Liver (tissue), 9 donors: Measurements from ENCODE around the gene MFSD2B. TPM values are rescaled to one million over a fixed set of nuclear protein-coding genes. Genes with fewer than 3 reads are reported as not detected.

Experiments
- DNase-seq: peaks from one replicate; pipeline ENCODE4 v3.0.0-alpha.2; 2017; ENCODE audit warnings: low spot score
- H3K27ac ChIP-seq, 2 donors: one replicate each; pipeline ENCODE4 v1.7.0; 2013; ENCODE audit warnings: inconsistent platforms in 2 of 2, low read length in 2 of 2, control low read depth in 1 of 2, low read depth in 1 of 2, mild to moderate bottlenecking in 1 of 2
- H3K27me3 ChIP-seq, 4 donors: one replicate each; pipeline versions ENCODE4 v1.6.1 to v1.7.0; 2013; ENCODE audit warnings: low read length in 3 of 4, inconsistent platforms in 1 of 4, mild to moderate bottlenecking in 1 of 4, moderate library complexity in 1 of 4; ENCODE audit not compliant: control insufficient read depth in 4 of 4, insufficient read depth in 4 of 4
- H3K36me3 ChIP-seq, 4 donors: one replicate each; pipeline versions ENCODE4 v1.6.1 to v1.7.0; 2013; ENCODE audit warnings: low read length in 3 of 4, mild to moderate bottlenecking in 3 of 4, low read depth in 1 of 4, moderate library complexity in 1 of 4; ENCODE audit not compliant: control insufficient read depth in 4 of 4, insufficient read depth in 3 of 4
- H3K4me1 ChIP-seq, 4 donors: one replicate each; pipeline versions ENCODE4 v1.6.1 to v1.7.0; 2013; ENCODE audit warnings: low read length in 3 of 4, mild to moderate bottlenecking in 3 of 4, moderate library complexity in 1 of 4; ENCODE audit not compliant: control insufficient read depth in 4 of 4, insufficient read depth in 4 of 4
- H3K4me3 ChIP-seq, 3 donors: one replicate each; pipeline versions ENCODE4 v1.6.1 to v1.7.0; 2013; ENCODE audit warnings: low read length in 3 of 3, control low read depth in 1 of 3, low read depth in 1 of 3, mild to moderate bottlenecking in 1 of 3
- H3K9ac ChIP-seq, 2 donors: one replicate each; pipeline ENCODE4 v1.7.0; 2013; ENCODE audit warnings: low read length in 2 of 2, mild to moderate bottlenecking in 2 of 2, moderate library complexity in 2 of 2, control low read depth in 1 of 2, low read depth in 1 of 2
- H3K9me3 ChIP-seq, 4 donors: one replicate each; pipeline versions ENCODE4 v1.6.1 to v1.7.0; 2013; ENCODE audit warnings: low read length in 3 of 4; ENCODE audit not compliant: control insufficient read depth in 4 of 4
- CTCF ChIP-seq: fragments of 150-350 bp; IDR thresholded peaks from 2 replicates; pipeline ENCODE4 v1.5.1; 2017; ENCODE audit warnings: improper control_type of control experiment, low read depth, low read length; ENCODE audit not compliant: missing input control
- EGR1 ChIP-seq, 2 donors: IDR thresholded peaks; 2 replicates each; pipeline ENCODE4 v1.6.1; 2016 to 2018; ENCODE audit warnings: antibody characterized with exemption in 2 of 2, low read depth in 2 of 2
- FOXA1 ChIP-seq: IDR thresholded peaks from 2 replicates; pipeline ENCODE4 v1.6.1; 2016; ENCODE audit warnings: antibody characterized with exemption
- FOXA2 ChIP-seq: IDR thresholded peaks from 2 replicates; pipeline ENCODE4 v1.6.1; 2016; ENCODE audit warnings: antibody characterized with exemption
- GABPA ChIP-seq, 2 donors: IDR thresholded peaks in 1 of 2; conservative IDR thresholded peaks in 1 of 2; 2 replicates each; pipeline ENCODE4 v1.6.1; 2016; ENCODE audit warnings: antibody characterized with exemption in 2 of 2, mild to moderate bottlenecking in 1 of 2, moderate library complexity in 1 of 2
- HNF4G ChIP-seq: IDR thresholded peaks from 2 replicates; pipeline ENCODE4 v1.6.1; 2016; ENCODE audit warnings: antibody characterized with exemption
- JUND ChIP-seq, 2 donors: IDR thresholded peaks; 2 replicates each; pipeline ENCODE4 v1.6.1; 2016; ENCODE audit warnings: antibody characterized with exemption in 2 of 2
- MAX ChIP-seq: IDR thresholded peaks from 2 replicates; pipeline ENCODE4 v1.6.1; 2016; ENCODE audit warnings: antibody characterized with exemption
- NR2F2 ChIP-seq: IDR thresholded peaks from 2 replicates; pipeline ENCODE4 v1.6.1; 2016; ENCODE audit warnings: antibody characterized with exemption
- RAD21 ChIP-seq, 2 donors: IDR thresholded peaks; 2 replicates each; pipeline ENCODE4 v1.6.1; 2016; ENCODE audit warnings: antibody characterized with exemption in 2 of 2, mild to moderate bottlenecking in 2 of 2
- RXRA ChIP-seq, 2 donors: IDR thresholded peaks; 2 replicates each; pipeline ENCODE4 v1.6.1; 2017 to 2018; ENCODE audit warnings: antibody characterized with exemption in 2 of 2, mild to moderate bottlenecking in 1 of 2
- SP1 ChIP-seq: IDR thresholded peaks from 2 replicates; pipeline ENCODE4 v1.6.1; 2018; ENCODE audit warnings: antibody characterized with exemption, mild to moderate bottlenecking
- TAF1 ChIP-seq: conservative IDR thresholded peaks from 2 replicates; pipeline ENCODE4 v1.6.1; 2016; ENCODE audit warnings: antibody characterized with exemption, mild to moderate bottlenecking
- YY1 ChIP-seq: IDR thresholded peaks from 2 replicates; pipeline ENCODE4 v1.6.1; 2016; ENCODE audit warnings: antibody characterized with exemption, mild to moderate bottlenecking
- WGBS: extraction: QIAGEN DNeasy Blood & Tissue Kit; methylation state at CpG from one replicate; pipeline ENCODE4 v1.1.7; 2013; 5-methylcytosine and 5-hydroxymethylcytosine counted together
- polyA plus RNA-seq, 2 donors: library from polyadenylated mRNA; stranded (reverse) in 1 of 2; unstranded in 1 of 2; fragments of 200-250 nt in 1 of 2; fragments of >200 nt in 1 of 2; fragmentation: Nextera tagmentation in 1 of 2; extraction: Ambion mirVana in 1 of 2; gene quantifications; one replicate each; pipeline versions ENCODE4 v1.2.1 to v1.2.3, GENCODE V29; 2013 to 2015
- total RNA-seq, 2 donors: library from RNA; depleted of rRNA; stranded (reverse); fragments of >200 nt; gene quantifications; one replicate each; pipeline ENCODE4 v1.2.3, GENCODE V29; 2014
- TF ChIP-seq, protein P1 (sequence below): IDR thresholded peaks from 2 replicates; pipeline ENCODE4 v1.6.1; 2016; ENCODE audit warnings: antibody characterized with exemption
- TF ChIP-seq, protein P2 (sequence below): IDR thresholded peaks from 2 replicates; pipeline ENCODE4 v1.6.1; 2016; ENCODE audit warnings: antibody characterized with exemption, mild to moderate bottlenecking
- TF ChIP-seq, protein P3 (sequence below): IDR thresholded peaks from 2 replicates; pipeline ENCODE4 v1.6.1; 2016; ENCODE audit warnings: antibody characterized with exemption
- donor health status: healthy.
- donor health status: healthy.
- donor health status: healthy.
- donor health status: healthy.
- donor health status: healthy.

Gene MFSD2B
- total and polyA plus RNA-seq, 4 donors: 0.02 to 26.1 (median 0.22) TPM

GRCh38 chr2:24058564-24059271 lies 48.8 kb downstream of the MFSD2B start:
- whole genome bisulfite sequencing: 91% methylated on average over 4 of the region's 4 CpGs
- no peaks in the 10 kb centered on the region for H3K4me1 ChIP-seq

More at GRCh38 chr2:24058564-24059271, 48.8 kb downstream of the MFSD2B start:
- Histone ChIP-seq H3K9me3 (no peaks in the 10 kb centered on the region), H3K27me3 (no peaks in the 10 kb centered on the region), H3K9ac (no peak overlapping the region), H3K4me3 (no peak overlapping the region), H3K36me3 (no peaks in the 10 kb centered on the region), H3K27ac (no peak overlapping the region)
- TF ChIP-seq TAF1: no peak
- no peak for TF ChIP-seq NR2F2
- no peak for TF ChIP-seq HNF4G
- TF ChIP-seq JUND (IDR thresholded peaks at IDR 0.05): no peak
- no peak for TF ChIP-seq SP1
- TF ChIP-seq, protein P1, sequence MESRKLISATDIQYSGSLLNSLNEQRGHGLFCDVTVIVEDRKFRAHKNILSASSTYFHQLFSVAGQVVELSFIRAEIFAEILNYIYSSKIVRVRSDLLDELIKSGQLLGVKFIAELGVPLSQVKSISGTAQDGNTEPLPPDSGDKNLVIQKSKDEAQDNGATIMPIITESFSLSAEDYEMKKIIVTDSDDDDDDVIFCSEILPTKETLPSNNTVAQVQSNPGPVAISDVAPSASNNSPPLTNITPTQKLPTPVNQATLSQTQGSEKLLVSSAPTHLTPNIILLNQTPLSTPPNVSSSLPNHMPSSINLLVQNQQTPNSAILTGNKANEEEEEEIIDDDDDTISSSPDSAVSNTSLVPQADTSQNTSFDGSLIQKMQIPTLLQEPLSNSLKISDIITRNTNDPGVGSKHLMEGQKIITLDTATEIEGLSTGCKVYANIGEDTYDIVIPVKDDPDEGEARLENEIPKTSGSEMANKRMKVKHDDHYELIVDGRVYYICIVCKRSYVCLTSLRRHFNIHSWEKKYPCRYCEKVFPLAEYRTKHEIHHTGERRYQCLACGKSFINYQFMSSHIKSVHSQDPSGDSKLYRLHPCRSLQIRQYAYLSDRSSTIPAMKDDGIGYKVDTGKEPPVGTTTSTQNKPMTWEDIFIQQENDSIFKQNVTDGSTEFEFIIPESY: no peak
- TF ChIP-seq RXRA (IDR thresholded peaks at IDR 0.05): no peak
- no peak for TF ChIP-seq CTCF
- no peak for TF ChIP-seq YY1
- no peak for TF ChIP-seq GABPA (IDR thresholded peaks at IDR 0.05 in 1 of 2, conservative IDR thresholded peaks at IDR 0.05 in 1 of 2)
- no peak for TF ChIP-seq FOXA2
- TF ChIP-seq RAD21 (IDR thresholded peaks at IDR 0.05): no peak
- TF ChIP-seq FOXA1: no peak
- no peak for TF ChIP-seq MAX
- TF ChIP-seq, protein P2, sequence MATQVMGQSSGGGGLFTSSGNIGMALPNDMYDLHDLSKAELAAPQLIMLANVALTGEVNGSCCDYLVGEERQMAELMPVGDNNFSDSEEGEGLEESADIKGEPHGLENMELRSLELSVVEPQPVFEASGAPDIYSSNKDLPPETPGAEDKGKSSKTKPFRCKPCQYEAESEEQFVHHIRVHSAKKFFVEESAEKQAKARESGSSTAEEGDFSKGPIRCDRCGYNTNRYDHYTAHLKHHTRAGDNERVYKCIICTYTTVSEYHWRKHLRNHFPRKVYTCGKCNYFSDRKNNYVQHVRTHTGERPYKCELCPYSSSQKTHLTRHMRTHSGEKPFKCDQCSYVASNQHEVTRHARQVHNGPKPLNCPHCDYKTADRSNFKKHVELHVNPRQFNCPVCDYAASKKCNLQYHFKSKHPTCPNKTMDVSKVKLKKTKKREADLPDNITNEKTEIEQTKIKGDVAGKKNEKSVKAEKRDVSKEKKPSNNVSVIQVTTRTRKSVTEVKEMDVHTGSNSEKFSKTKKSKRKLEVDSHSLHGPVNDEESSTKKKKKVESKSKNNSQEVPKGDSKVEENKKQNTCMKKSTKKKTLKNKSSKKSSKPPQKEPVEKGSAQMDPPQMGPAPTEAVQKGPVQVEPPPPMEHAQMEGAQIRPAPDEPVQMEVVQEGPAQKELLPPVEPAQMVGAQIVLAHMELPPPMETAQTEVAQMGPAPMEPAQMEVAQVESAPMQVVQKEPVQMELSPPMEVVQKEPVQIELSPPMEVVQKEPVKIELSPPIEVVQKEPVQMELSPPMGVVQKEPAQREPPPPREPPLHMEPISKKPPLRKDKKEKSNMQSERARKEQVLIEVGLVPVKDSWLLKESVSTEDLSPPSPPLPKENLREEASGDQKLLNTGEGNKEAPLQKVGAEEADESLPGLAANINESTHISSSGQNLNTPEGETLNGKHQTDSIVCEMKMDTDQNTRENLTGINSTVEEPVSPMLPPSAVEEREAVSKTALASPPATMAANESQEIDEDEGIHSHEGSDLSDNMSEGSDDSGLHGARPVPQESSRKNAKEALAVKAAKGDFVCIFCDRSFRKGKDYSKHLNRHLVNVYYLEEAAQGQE: no peak
- TF ChIP-seq, protein P3, sequence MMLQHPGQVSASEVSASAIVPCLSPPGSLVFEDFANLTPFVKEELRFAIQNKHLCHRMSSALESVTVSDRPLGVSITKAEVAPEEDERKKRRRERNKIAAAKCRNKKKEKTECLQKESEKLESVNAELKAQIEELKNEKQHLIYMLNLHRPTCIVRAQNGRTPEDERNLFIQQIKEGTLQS: no peak
- TF ChIP-seq EGR1 (IDR thresholded peaks at IDR 0.05; ENCODE audit: low read depth in 2 of 2): no peak
- no peak for DNase-seq
